Measurements from ENCODE around the gene S100A5. TPM values are rescaled to one million over a fixed set of nuclear protein-coding genes. Genes with fewer than 3 reads are reported as not detected.

S100A5 gene
- total RNA-seq, 1 experiment from 2014 or later: not detected

- no peak overlapping the region for H2BK120ac ChIP-seq (ENCODE audit: low read depth, low read length, poor library complexity, severe bottlenecking)
- H2BK20ac ChIP-seq (ENCODE audit: low read depth, low read length, poor library complexity, severe bottlenecking): no peak overlapping the region
- WGBS (ENCODE audit: extremely low coverage, insufficient read length, low lambda C conversion rate): no CpG with 5 or more reads among the region's 9 CpGs
- no peak overlapping the region for H3K4ac ChIP-seq (ENCODE audit: low read depth, low read length)
- no peak overlapping the region; a peak in 1 of 5 replicates for H3K4me3 Mint-ChIP-seq
- H2BK15ac ChIP-seq (ENCODE audit: low read depth, low read length): no peak overlapping the region
- H2AFZ ChIP-seq (ENCODE audit: low read length): no peak overlapping the region
- H2BK12ac ChIP-seq (ENCODE audit: insufficient read length, low read depth, low read length): no peak overlapping the region
- no peaks in the 10 kb centered on the region; the same call in 1 of the 2 replicates for H3K27me3 ChIP-seq (ENCODE audit: insufficient read depth, low read length)
- H3K23ac ChIP-seq (ENCODE audit: insufficient read length, low read depth, low read length): no peak overlapping the region
- TF ChIP-seq, protein P1, sequence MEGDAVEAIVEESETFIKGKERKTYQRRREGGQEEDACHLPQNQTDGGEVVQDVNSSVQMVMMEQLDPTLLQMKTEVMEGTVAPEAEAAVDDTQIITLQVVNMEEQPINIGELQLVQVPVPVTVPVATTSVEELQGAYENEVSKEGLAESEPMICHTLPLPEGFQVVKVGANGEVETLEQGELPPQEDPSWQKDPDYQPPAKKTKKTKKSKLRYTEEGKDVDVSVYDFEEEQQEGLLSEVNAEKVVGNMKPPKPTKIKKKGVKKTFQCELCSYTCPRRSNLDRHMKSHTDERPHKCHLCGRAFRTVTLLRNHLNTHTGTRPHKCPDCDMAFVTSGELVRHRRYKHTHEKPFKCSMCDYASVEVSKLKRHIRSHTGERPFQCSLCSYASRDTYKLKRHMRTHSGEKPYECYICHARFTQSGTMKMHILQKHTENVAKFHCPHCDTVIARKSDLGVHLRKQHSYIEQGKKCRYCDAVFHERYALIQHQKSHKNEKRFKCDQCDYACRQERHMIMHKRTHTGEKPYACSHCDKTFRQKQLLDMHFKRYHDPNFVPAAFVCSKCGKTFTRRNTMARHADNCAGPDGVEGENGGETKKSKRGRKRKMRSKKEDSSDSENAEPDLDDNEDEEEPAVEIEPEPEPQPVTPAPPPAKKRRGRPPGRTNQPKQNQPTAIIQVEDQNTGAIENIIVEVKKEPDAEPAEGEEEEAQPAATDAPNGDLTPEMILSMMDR (conservative IDR thresholded peaks at IDR 0.05): no peak
- no peaks in the 10 kb centered on the region for H3K9me3 ChIP-seq (ENCODE audit: control insufficient read depth, low read depth, low read length)
- H3K79me2 ChIP-seq (ENCODE audit: insufficient read depth, low read length): no peaks in the 10 kb centered on the region
- no peak overlapping the region for H3K14ac ChIP-seq (ENCODE audit: insufficient read depth, low read length)
- H3K18ac ChIP-seq (ENCODE audit: insufficient read length, low read depth, low read length): no peak overlapping the region
- peaks cover 7% of the 10 kb centered on the region; the same call in 1 of the 2 replicates for H3K4me1 ChIP-seq (ENCODE audit: insufficient read depth, low read length)
- no peak for DNase-seq
- no peak overlapping the region for H2AK5ac ChIP-seq (ENCODE audit: insufficient read length, low read length)
- H3K27me3 Mint-ChIP-seq (ENCODE audit: low read depth): peaks cover 1% of the 10 kb centered on the region
- no peaks in the 10 kb centered on the region for H3K9me3 Mint-ChIP-seq
- H3K27ac ChIP-seq (ENCODE audit: insufficient read length, low read depth, low read length): no peak overlapping the region
- H3K4me1 Mint-ChIP-seq: peaks cover 34 to 43% of the 10 kb centered on the region in 2 experiments
- no peaks in the 10 kb centered on the region for H3K36me3 Mint-ChIP-seq (ENCODE audit: insufficient read depth in 1 of 3, low read depth in 3 of 3)
- H3K27ac Mint-ChIP-seq: peak overlapping the region in 1 of 3 experiments; percentile 40; a peak in 1 of 7 replicates
- H4K8ac ChIP-seq (replicated peaks; ENCODE audit: insufficient read length, low read depth, low read length): no peak overlapping the region
- H2BK5ac ChIP-seq (ENCODE audit: insufficient read length, low read length): no peak overlapping the region
- no peak overlapping the region for H4K5ac ChIP-seq (ENCODE audit: insufficient read length, low read depth, low read length)
- no peaks in the 10 kb centered on the region for H3K23me2 ChIP-seq (ENCODE audit: insufficient read length, low read depth, low read length, poor library complexity, severe bottlenecking)
- H3K56ac ChIP-seq (ENCODE audit: insufficient read length, low read depth, low read length): no peak overlapping the region
- no peak overlapping the region for H3K9ac ChIP-seq (ENCODE audit: extremely low read depth, insufficient read length, low read length)
- H3T11ph ChIP-seq (ENCODE audit: low read length): no peak overlapping the region
- H4K20me1 ChIP-seq (ENCODE audit: control insufficient read depth, insufficient read depth, insufficient read length): no peaks in the 10 kb centered on the region
- no peak overlapping the region for H4K91ac ChIP-seq (ENCODE audit: insufficient read length, low read depth, low read length)
- H3K4me2 ChIP-seq (ENCODE audit: insufficient read depth, insufficient read length, low read length): peak overlapping the region; percentile 36
- H3K79me1 ChIP-seq (ENCODE audit: insufficient read depth, low read depth, low read length, poor library complexity, severe bottlenecking): no peaks in the 10 kb centered on the region
Observed at GRCh38 chr1:153536671-153537375, 3.9 kb downstream of the S100A5 start.
